Fibroblast of peridontal ligament (primary cell): Measurements from ENCODE around the gene ACTR2.
A peak's percentile ranks its signal among the peaks of the same experiment; 100 is the strongest.
"Not testable (repeated sequence)": the region's sequence is repeated elsewhere in the genome, so short reads cannot be mapped to it uniquely, and the experiment has no call there.

Experiments used
- DNase-seq: peaks from one replicate; pipeline ENCODE4 v3.0.0-alpha.2; 2010; ENCODE audit errors: extremely low read depth

The ACTR2 gene

GRCh38 chr2:65313126-65313953 lies 85.7 kb downstream of the ACTR2 start:
- no peak for DNase-seq

GRCh38 chr2:65313954-65314256 lies 86.3 kb downstream of the ACTR2 start:
- DNase-seq, result no peak

DNA sequence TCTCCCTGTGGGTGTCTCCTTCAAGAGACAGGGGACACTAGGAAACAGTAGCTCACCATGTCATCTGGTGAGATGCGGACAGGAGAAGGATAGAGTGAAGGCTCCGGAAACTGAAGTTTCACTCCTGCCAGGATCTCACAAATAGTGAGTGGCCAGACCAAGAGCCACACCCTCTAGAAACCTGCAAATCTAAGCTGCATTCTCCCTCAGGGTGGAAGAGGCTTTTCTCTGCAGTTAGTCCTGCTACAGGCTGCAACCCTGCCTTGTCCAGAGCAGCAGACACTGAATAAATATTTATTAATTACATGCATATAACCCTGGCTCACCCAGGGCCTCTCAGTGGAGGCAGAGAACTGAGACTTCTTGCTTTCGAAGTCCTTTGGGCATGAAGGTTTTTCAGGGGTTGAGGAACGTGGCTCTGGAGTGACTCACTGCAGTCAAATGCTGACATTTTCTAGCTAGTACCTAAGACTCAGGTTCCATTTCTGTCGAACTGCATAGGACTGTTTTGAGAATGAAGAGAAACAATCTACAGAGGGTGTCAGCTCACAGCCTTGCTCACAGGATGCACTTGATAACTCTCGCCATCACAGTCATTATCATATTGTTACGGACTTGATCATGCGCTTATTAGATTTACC lies 87.3 kb downstream of the ACTR2 start:
- DNase-seq, result no peak

DNA sequence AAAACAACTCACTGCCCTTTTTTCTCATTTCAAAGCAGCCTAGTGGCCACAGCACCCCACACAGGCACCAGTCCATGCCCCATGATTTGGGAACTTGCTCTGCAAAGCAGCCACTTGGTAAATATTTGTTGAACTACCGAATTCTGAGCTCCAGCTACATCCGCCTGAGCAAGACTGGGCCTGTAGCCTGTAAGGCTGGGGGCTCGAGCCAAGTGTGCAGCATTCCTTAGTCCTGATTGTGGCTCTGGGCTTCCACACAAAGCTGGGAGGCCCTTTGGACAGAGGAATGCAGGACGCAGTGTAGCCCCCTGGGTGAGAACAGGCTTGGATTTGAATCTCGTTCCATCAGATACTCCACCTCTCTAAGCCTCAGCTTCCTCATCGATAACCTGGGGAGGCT lies 88.4 kb downstream of the ACTR2 start:
- DNase-seq, result peak; percentile 64

DNA sequence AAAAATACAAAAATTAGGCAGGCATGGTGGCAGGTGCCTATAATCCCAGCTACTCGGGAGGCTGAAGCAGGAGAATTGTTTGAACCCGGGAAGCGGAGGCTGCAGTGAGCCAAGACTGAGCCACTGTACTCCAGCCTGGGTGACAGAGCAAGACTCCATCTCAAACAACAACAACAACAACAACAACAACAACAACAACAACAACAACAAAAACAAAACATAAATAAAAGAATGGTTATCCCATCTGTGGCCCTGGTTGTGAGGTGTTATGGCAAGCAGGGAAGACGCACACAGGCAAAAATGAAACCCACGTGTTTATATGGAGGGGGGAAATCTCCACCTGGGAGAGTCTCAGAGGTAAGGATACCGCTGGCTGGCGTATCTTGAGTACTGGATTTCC lies 89.7 kb downstream of the ACTR2 start:
- not testable (repeated sequence) for DNase-seq

GRCh38 chr2:65317841-65318240 lies 90.2 kb downstream of the ACTR2 start:
- no peak for DNase-seq

- DNase-seq, result no peak
These were observed 91.5 kb downstream of the ACTR2 start for GRCh38 chr2:65319072-65319673.

GRCh38 chr2:65319674-65320041 lies 92.0 kb downstream of the ACTR2 start:
- DNase-seq, result no peak

- peak; percentile 88 for DNase-seq
These were observed 92.6 kb downstream of the ACTR2 start for GRCh38 chr2:65320042-65320725.
